Measurements from ENCODE around the gene MARCKS.

DNA sequence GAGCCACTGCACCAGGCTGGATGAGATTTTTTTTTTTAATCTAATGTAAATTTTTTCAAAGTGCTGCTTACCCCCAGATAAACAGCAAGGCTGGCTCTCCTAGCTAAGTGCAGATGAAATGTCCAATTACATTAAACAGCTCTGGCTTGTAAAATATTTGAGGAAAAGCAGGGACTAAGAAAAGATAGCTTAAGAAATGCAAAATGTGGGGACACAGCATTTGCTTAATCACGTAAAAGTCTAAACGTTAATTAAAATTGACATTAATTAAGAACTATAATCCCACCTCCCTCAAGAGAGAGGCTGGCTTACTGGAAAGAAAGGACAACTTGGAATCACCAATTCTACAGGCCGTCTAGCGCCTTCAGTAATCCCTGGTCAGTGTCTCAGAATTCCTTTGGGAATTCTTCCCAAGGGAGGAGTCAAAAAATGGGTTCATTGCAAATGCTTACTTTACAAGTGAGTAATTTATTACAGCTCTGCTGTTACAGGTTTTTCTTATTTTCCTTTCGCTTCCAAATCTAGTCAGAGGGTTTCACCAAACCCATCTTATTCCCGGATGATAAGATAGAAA, 13.6 kb upstream of the MARCKS start:
- TF ChIP-seq, protein P1, sequence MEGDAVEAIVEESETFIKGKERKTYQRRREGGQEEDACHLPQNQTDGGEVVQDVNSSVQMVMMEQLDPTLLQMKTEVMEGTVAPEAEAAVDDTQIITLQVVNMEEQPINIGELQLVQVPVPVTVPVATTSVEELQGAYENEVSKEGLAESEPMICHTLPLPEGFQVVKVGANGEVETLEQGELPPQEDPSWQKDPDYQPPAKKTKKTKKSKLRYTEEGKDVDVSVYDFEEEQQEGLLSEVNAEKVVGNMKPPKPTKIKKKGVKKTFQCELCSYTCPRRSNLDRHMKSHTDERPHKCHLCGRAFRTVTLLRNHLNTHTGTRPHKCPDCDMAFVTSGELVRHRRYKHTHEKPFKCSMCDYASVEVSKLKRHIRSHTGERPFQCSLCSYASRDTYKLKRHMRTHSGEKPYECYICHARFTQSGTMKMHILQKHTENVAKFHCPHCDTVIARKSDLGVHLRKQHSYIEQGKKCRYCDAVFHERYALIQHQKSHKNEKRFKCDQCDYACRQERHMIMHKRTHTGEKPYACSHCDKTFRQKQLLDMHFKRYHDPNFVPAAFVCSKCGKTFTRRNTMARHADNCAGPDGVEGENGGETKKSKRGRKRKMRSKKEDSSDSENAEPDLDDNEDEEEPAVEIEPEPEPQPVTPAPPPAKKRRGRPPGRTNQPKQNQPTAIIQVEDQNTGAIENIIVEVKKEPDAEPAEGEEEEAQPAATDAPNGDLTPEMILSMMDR (conservative IDR thresholded peaks at IDR 0.05; ENCODE audit: low read depth, low read length): no peak
- no peak for TF ChIP-seq EZH2 (IDR thresholded peaks at IDR 0.05; ENCODE audit: borderline replicate concordance, low read depth, low read length, poor library complexity, severe bottlenecking)

Measured in A673 (cell line).